HCT116 (cell line): ENCODE results near the gene CHMP2A. TPM values are rescaled to one million over a fixed set of nuclear protein-coding genes. Genes with fewer than 3 reads are reported as not detected.

ENCODE experiments used
- ATAC-seq: fragments of 200-7000 bp; cut with Tn5 transposase; 2 replicates; pipeline ENCODE4 v1.9.1; 2020; ENCODE audit warnings: mild to moderate bottlenecking, moderate library complexity
- BruUV-seq: library from RNA; stranded (reverse); fragments of 400-500 nt; replicated peaks from 2 replicates; lab custom pipeline; 2021; lab: Mats Ljungman, UMichigan
- CTCF ChIA-PET: fragments of 300-600 bp; sonication (Branson Sonifier 250); formaldehyde crosslinking; loops from one replicate; lab custom pipeline; 2021; ENCODE audit warnings: antibody characterized with exemption; lab: Charles Lee
- POLR2A ChIA-PET: fragments of 300-600, 350-600 bp; sonication (Branson Sonifier 250); formaldehyde crosslinking; loops from one replicate; lab custom pipeline; 2021; ENCODE audit warnings: antibody characterized with exemption; lab: Charles Lee
- RAD21 ChIA-PET, 2 experiments: fragments of 300-600 bp; sonication (Branson Sonifier 250); formaldehyde crosslinking; loops; one replicate each; lab custom pipeline; 2023; ENCODE audit warnings: low total read pairs in 2 of 2; ENCODE audit not compliant: uncharacterized antibody in 2 of 2, unreplicated experiment in 2 of 2, low non-redundant PET in 1 of 2; lab: Charles Lee
- DNase-seq: peaks from one replicate; pipeline ENCODE4 v3.0.0-alpha.2; 2010; ENCODE audit warnings: low read depth, low spot score
- H2AFZ ChIP-seq: fragments of 200-600 bp; shearing (Covaris generic), sonication (generic); 2 replicates; pipeline ENCODE4 v1.6.1; 2017; ENCODE audit warnings: low read depth, mixed run types, mixed read lengths, antibody characterized with exemption, low read length; ENCODE audit not compliant: poor library complexity, severe bottlenecking
- H3K27ac ChIP-seq: 2 replicates; pipeline ENCODE4 v1.5.1; 2012; ENCODE audit warnings: low read depth, low read length
- H3K27me3 ChIP-seq: fragments of 200-600 bp; sonication (generic); 2 replicates; pipeline ENCODE4 v1.6.1; 2016; ENCODE audit warnings: mixed run types, low read length, mixed read lengths; ENCODE audit not compliant: insufficient read depth
- H3K36me3 ChIP-seq, 2 experiments: fragments of 200-500 bp in 1 of 2; fragments of 200-600 bp in 1 of 2; sonication (Bioruptor generic) in 1 of 2; sonication (generic) in 1 of 2; 2 replicates each; pipeline versions ENCODE4 v1.5.1 to v1.6.1; 2014 to 2016; ENCODE audit warnings: low read length in 2 of 2, inconsistent platforms in 1 of 2, mixed read lengths in 1 of 2, mixed run types in 1 of 2; ENCODE audit not compliant: insufficient read depth in 2 of 2, control insufficient read depth in 1 of 2
- H3K4me1 ChIP-seq, 2 experiments: fragments of 200-600 bp in 1 of 2; sonication (generic) in 1 of 2; 2 replicates each; pipeline versions ENCODE4 v1.5.1 to v1.6.1; 2012 to 2017; ENCODE audit warnings: low read length in 2 of 2, inconsistent platforms in 1 of 2, mild to moderate bottlenecking in 1 of 2, mixed read lengths in 1 of 2, mixed run types in 1 of 2, moderate library complexity in 1 of 2; ENCODE audit not compliant: insufficient read depth in 2 of 2, control insufficient read depth in 1 of 2
- H3K4me2 ChIP-seq: fragments of 200-600 bp; sonication (generic); 2 replicates; pipeline ENCODE4 v1.6.1; 2017; ENCODE audit warnings: mixed run types, low read length, mixed read lengths
- H3K4me3 ChIP-seq, 2 experiments: fragments of 200-600 bp in 1 of 2; sonication (generic) in 1 of 2; replicated peaks in 1 of 2; 2 replicates each; pipeline ENCODE4 v1.5.1; 2011 to 2016; ENCODE audit warnings: low read length in 2 of 2, control low read depth in 1 of 2, low read depth in 1 of 2, mild to moderate bottlenecking in 1 of 2, mixed read lengths in 1 of 2, mixed run types in 1 of 2
- H3K79me2 ChIP-seq: fragments of 200-600 bp; sonication (generic); 2 replicates; pipeline ENCODE4 v1.6.1; 2017; ENCODE audit warnings: mild to moderate bottlenecking, mixed run types, low read length, moderate library complexity, mixed read lengths; ENCODE audit not compliant: insufficient read depth
- H3K9ac ChIP-seq: fragments of 200-600 bp; sonication (generic); 2 replicates; pipeline ENCODE4 v1.6.1; 2016; ENCODE audit warnings: low read length, mixed read lengths
- H3K9me2 ChIP-seq: fragments of 200-600 bp; sonication (generic), shearing (Covaris generic); 2 replicates; pipeline ENCODE4 v1.6.1; 2017; ENCODE audit warnings: mixed run types, mild to moderate bottlenecking, moderate library complexity; ENCODE audit not compliant: insufficient read depth
- H3K9me3 ChIP-seq, 2 experiments: fragments of 200-500 bp in 1 of 2; fragments of 200-600 bp in 1 of 2; sonication (Bioruptor generic) in 1 of 2; sonication (generic) in 1 of 2; 2 replicates each; pipeline ENCODE4 v1.6.1; 2014 to 2017; ENCODE audit warnings: low read length in 2 of 2, mixed read lengths in 2 of 2, inconsistent platforms in 1 of 2, low read depth in 1 of 2, mild to moderate bottlenecking in 1 of 2, mixed run types in 1 of 2, moderate library complexity in 1 of 2; ENCODE audit not compliant: control insufficient read depth in 1 of 2, insufficient read depth in 1 of 2
- H4K20me1 ChIP-seq: fragments of 200-600 bp; sonication (generic), shearing (Covaris generic); 2 replicates; pipeline ENCODE4 v1.6.1; 2017; ENCODE audit warnings: mixed run types, mild to moderate bottlenecking, moderate library complexity; ENCODE audit not compliant: insufficient read depth
- CBX3 ChIP-seq: IDR thresholded peaks from 2 replicates; pipeline ENCODE4 v1.6.1; 2012; ENCODE audit warnings: low read depth
- EGR1 ChIP-seq: IDR thresholded peaks from 2 replicates; pipeline ENCODE4 v1.6.1; 2012; ENCODE audit warnings: low read depth
- ELF1 ChIP-seq: IDR thresholded peaks from 2 replicates; pipeline ENCODE4 v1.6.1; 2012; ENCODE audit warnings: low read depth, borderline replicate concordance
- EZH2phosphoT487 ChIP-seq: fragments of 200-600 bp; IDR thresholded peaks from 2 replicates; pipeline ENCODE4 v1.6.1; 2018; ENCODE audit warnings: antibody characterized with exemption, borderline replicate concordance
- MAX ChIP-seq: IDR thresholded peaks from 2 replicates; pipeline ENCODE4 v1.6.1; 2012
- POLR2A ChIP-seq: IDR thresholded peaks from 2 replicates; pipeline ENCODE4 v1.7.0; 2011; ENCODE audit warnings: borderline replicate concordance; ENCODE audit not compliant: insufficient read depth, insufficient read length; ENCODE audit errors: extremely low read depth
- RAD21 ChIP-seq: IDR thresholded peaks from 2 replicates; pipeline ENCODE4 v1.6.1; 2012; ENCODE audit warnings: low read depth, mild to moderate bottlenecking
- TCF7L2 ChIP-seq: IDR thresholded peaks from 2 replicates; pipeline ENCODE4 v1.7.0; 2011; ENCODE audit warnings: borderline replicate concordance, inconsistent platforms; ENCODE audit not compliant: insufficient read depth, insufficient read length; ENCODE audit errors: extremely low read depth
- ZFX ChIP-seq: fragments of 450-650 bp; IDR thresholded peaks from 2 replicates; pipeline ENCODE4 v1.6.1; 2017
- ZNF274 ChIP-seq: fragments of 200-500 bp; sonication (Bioruptor generic); IDR thresholded peaks from 2 replicates; pipeline ENCODE4 v1.6.1; 2014; ENCODE audit warnings: mild to moderate bottlenecking, low read depth, low read length, inconsistent platforms
- intact Hi-C: fragments of 100-400 bp; cut with micrococcal nuclease; formaldehyde crosslinking; loops from 2 replicates; pipeline ENCODE4 v1.10.0; 2022
- total RNA-seq: library from RNA; stranded (reverse); gene quantifications from one replicate; pipeline ENCODE4 v1.2.1, GENCODE V29; 2021; ENCODE audit not compliant: unreplicated experiment
- TF ChIP-seq, protein P1 (sequence below): IDR thresholded peaks from 2 replicates; pipeline ENCODE4 v1.6.1; 2012; ENCODE audit warnings: low read depth

CHMP2A gene
- total RNA-seq, 1 experiment from 2014 or later: 125 TPM

DNA sequence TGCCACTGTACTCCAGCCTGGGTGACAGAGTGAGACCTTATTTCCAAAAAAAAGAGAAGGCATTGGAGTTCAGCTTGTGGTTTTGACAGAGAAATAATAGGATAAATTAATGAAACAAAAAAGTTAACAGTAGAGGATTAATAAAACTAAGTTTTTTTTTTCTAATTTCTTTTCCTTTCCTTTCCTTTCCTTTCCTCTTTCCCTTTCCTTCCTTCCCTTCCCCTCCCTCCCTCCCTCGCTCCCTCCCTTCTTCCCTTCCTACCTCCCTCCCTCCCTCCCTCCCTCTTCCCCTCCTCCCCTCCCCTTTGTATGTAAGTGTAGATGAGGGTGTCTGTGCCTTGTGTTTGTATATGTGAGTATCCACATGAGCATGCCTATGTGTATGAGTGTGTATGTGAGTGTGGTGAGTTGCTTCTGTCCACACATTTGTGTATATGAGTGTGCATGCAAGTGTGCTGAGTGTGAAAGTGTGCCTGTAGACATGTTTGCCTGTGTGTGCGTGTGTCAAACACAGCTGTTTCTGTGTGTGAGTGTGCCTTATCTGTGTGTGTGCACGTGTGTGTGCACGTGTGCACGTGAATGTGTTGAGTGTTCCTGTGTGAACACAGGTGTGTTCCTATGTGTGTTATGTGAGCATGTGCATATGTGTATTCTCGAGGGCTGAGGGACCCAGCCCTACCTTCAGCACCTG, 30.7 kb upstream of the CHMP2A start:
- H4K20me1 ChIP-seq: no peaks in the 10 kb centered on the region
- POLR2A ChIA-PET: no interaction called here
- H3K27me3 ChIP-seq: no peaks in the 10 kb centered on the region
- RAD21 ChIA-PET: no interaction called here
- no peaks in the 10 kb centered on the region for H3K9me2 ChIP-seq
- no TSS peak for BruUV-seq
- no peak overlapping the region for H2AFZ ChIP-seq
- H3K27ac ChIP-seq: no peak overlapping the region
- ATAC-seq: no peak
- no peaks in the 10 kb centered on the region for H3K9me3 ChIP-seq
- no peak overlapping the region for H3K4me3 ChIP-seq
- intact Hi-C loops: no loop called here
- no peaks in the 10 kb centered on the region for H3K79me2 ChIP-seq
- H3K36me3 ChIP-seq: peaks cover 0 to 4% of the 10 kb centered on the region in 2 experiments; a peak in 2 of 4 replicates
- CTCF ChIA-PET: no interaction called here
- DNase-seq: no peak
- TF ChIP-seq CBX3 (no peak), ZFX (no peak), TCF7L2 (no peak), POLR2A (no peak), RAD21 (no peak), EGR1 (no peak), ELF1 (no peak), ZNF274 (no peak), MAX (no peak), EZH2phosphoT487 (no peak)
- TF ChIP-seq, protein P1, sequence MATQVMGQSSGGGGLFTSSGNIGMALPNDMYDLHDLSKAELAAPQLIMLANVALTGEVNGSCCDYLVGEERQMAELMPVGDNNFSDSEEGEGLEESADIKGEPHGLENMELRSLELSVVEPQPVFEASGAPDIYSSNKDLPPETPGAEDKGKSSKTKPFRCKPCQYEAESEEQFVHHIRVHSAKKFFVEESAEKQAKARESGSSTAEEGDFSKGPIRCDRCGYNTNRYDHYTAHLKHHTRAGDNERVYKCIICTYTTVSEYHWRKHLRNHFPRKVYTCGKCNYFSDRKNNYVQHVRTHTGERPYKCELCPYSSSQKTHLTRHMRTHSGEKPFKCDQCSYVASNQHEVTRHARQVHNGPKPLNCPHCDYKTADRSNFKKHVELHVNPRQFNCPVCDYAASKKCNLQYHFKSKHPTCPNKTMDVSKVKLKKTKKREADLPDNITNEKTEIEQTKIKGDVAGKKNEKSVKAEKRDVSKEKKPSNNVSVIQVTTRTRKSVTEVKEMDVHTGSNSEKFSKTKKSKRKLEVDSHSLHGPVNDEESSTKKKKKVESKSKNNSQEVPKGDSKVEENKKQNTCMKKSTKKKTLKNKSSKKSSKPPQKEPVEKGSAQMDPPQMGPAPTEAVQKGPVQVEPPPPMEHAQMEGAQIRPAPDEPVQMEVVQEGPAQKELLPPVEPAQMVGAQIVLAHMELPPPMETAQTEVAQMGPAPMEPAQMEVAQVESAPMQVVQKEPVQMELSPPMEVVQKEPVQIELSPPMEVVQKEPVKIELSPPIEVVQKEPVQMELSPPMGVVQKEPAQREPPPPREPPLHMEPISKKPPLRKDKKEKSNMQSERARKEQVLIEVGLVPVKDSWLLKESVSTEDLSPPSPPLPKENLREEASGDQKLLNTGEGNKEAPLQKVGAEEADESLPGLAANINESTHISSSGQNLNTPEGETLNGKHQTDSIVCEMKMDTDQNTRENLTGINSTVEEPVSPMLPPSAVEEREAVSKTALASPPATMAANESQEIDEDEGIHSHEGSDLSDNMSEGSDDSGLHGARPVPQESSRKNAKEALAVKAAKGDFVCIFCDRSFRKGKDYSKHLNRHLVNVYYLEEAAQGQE: no peak
- H3K4me1 ChIP-seq: peaks cover 3 to 9% of the 10 kb centered on the region in 2 experiments; a peak in 3 of 4 replicates
- H3K9ac ChIP-seq: no peak overlapping the region
- no peak overlapping the region for H3K4me2 ChIP-seq
